ENCODE measurements around the gene ATF4.

Gene ATF4

GRCh38 chr22:39546889-39547586 lies 26.7 kb downstream of the ATF4 start:
- TF ChIP-seq REST (IDR thresholded peaks at IDR 0.05; ENCODE audit: insufficient read depth in 1 of 2, low read depth in 2 of 2, low read length in 2 of 2) = peak in 1 of 2 experiments; percentile 65; a peak in 2 of 4 replicates
- TF ChIP-seq POLR2AphosphoS5 (IDR thresholded peaks at IDR 0.05; ENCODE audit: low read depth, low read length) = no peak

GRCh38 chr22:39547587-39547947 lies 27.2 kb downstream of the ATF4 start:
- TF ChIP-seq TAF1 (IDR thresholded peaks at IDR 0.05; ENCODE audit: borderline replicate concordance, insufficient read depth, low read length) (no peak), REST (IDR thresholded peaks at IDR 0.05; ENCODE audit: insufficient read depth in 1 of 2, low read depth in 2 of 2, low read length in 2 of 2) (no peak), POLR2AphosphoS5 (IDR thresholded peaks at IDR 0.05; ENCODE audit: low read depth, low read length) (no peak), SIN3A (IDR thresholded peaks at IDR 0.05; ENCODE audit: borderline replicate concordance, insufficient read depth, low read length) (no peak), FOXP2 (optimal IDR thresholded peaks at IDR 0.05; ENCODE audit: borderline replicate concordance, extremely low read depth, extremely low read length, insufficient read depth) (no peak)

GRCh38 chr22:39553429-39553828 lies 33.1 kb downstream of the ATF4 start:
- no peak for TF ChIP-seq TAF1 (IDR thresholded peaks at IDR 0.05; ENCODE audit: borderline replicate concordance, insufficient read depth, low read length)
- TF ChIP-seq REST (IDR thresholded peaks at IDR 0.05; ENCODE audit: insufficient read depth in 1 of 2, low read depth in 2 of 2, low read length in 2 of 2) = no peak
- TF ChIP-seq FOXP2 (optimal IDR thresholded peaks at IDR 0.05; ENCODE audit: borderline replicate concordance, extremely low read depth, extremely low read length, insufficient read depth) = no peak
- no peak for TF ChIP-seq SIN3A (IDR thresholded peaks at IDR 0.05; ENCODE audit: borderline replicate concordance, insufficient read depth, low read length)
- TF ChIP-seq POLR2AphosphoS5 (IDR thresholded peaks at IDR 0.05; ENCODE audit: low read depth, low read length) = no peak

GRCh38 chr22:39554151-39554550 lies 33.8 kb downstream of the ATF4 start:
- TF ChIP-seq SIN3A (IDR thresholded peaks at IDR 0.05; ENCODE audit: borderline replicate concordance, insufficient read depth, low read length) = no peak
- TF ChIP-seq POLR2AphosphoS5 (IDR thresholded peaks at IDR 0.05; ENCODE audit: low read depth, low read length) = no peak
- TF ChIP-seq REST (IDR thresholded peaks at IDR 0.05; ENCODE audit: insufficient read depth in 1 of 2, low read depth in 2 of 2, low read length in 2 of 2) = no peak
- no peak for TF ChIP-seq TAF1 (IDR thresholded peaks at IDR 0.05; ENCODE audit: borderline replicate concordance, insufficient read depth, low read length)
- no peak for TF ChIP-seq FOXP2 (optimal IDR thresholded peaks at IDR 0.05; ENCODE audit: borderline replicate concordance, extremely low read depth, extremely low read length, insufficient read depth)
